ENCODE data around the gene FBXO38. TPM values are rescaled to one million over a fixed set of nuclear protein-coding genes. Genes with fewer than 3 reads are reported as not detected.

The FBXO38 gene
- total RNA-seq, 1 donor from 2014 or later, result 51.7 TPM

GRCh38 chr5:148471379-148471778 lies 87.6 kb downstream of the FBXO38 start:
- intact Hi-C loops (cut with micrococcal nuclease), result no loop called here

- intact Hi-C loops (cut with micrococcal nuclease), result no loop called here
Measured at GRCh38 chr5:148474025-148474511, 90.3 kb downstream of the FBXO38 start.

- intact Hi-C loops (cut with micrococcal nuclease), result no loop called here
Measured at GRCh38 chr5:148476302-148476701, 92.5 kb downstream of the FBXO38 start.

- intact Hi-C loops (cut with micrococcal nuclease), result no loop called here
Measured at GRCh38 chr5:148477429-148477828, 93.7 kb downstream of the FBXO38 start.

- intact Hi-C loops (cut with micrococcal nuclease), result loop anchor here (2.0 to 10.0 kb wide), 2 partner anchors 37 to 187 kb away; no protein-coding TSS in a partner anchor
Measured at GRCh38 chr5:148482196-148482595, 98.4 kb downstream of the FBXO38 start.

- intact Hi-C loops (cut with micrococcal nuclease), result loop anchor here (1.0 to 10.0 kb wide), 5 partner anchors 38 to 534 kb away; no protein-coding TSS in a partner anchor
Measured at GRCh38 chr5:148482697-148483462, 99.1 kb downstream of the FBXO38 start.

- intact Hi-C loops (cut with micrococcal nuclease), result loop anchor here (1.0 to 10.0 kb wide), 5 partner anchors 39 to 534 kb away; no protein-coding TSS in a partner anchor
Measured at GRCh38 chr5:148483750-148484149, 100.0 kb downstream of the FBXO38 start.

GRCh38 chr5:148484651-148485050 lies 100.9 kb downstream of the FBXO38 start:
- intact Hi-C loops (cut with micrococcal nuclease), result loop anchor here (10.0 kb wide), 1 partner anchor 190 kb away; no protein-coding TSS in a partner anchor

- intact Hi-C loops (cut with micrococcal nuclease), result loop anchor here (10.0 kb wide), 1 partner anchor 192 kb away; no protein-coding TSS in a partner anchor
Measured at GRCh38 chr5:148486456-148486855, 102.7 kb downstream of the FBXO38 start.

- intact Hi-C loops (cut with micrococcal nuclease), result loop anchor here (10.0 kb wide), 1 partner anchor 194 kb away; no protein-coding TSS in a partner anchor
Measured at GRCh38 chr5:148488757-148489156, 105.0 kb downstream of the FBXO38 start.

GRCh38 chr5:148491015-148491792 lies 107.4 kb downstream of the FBXO38 start:
- intact Hi-C loops (cut with micrococcal nuclease), result no loop called here

- intact Hi-C loops (cut with micrococcal nuclease), result no loop called here
Measured at GRCh38 chr5:148491793-148492184, 108.0 kb downstream of the FBXO38 start.

- intact Hi-C loops (cut with micrococcal nuclease), result no loop called here
Measured at GRCh38 chr5:148492351-148492750, 108.6 kb downstream of the FBXO38 start.

Other genes with a start within 250 kb of the FBXO38 start
- not detected in 2 replicates for gene SPINK14, start 215.4 kb upstream of the FBXO38 start, total RNA-seq
- gene SPINK6, start 180.9 kb upstream of the FBXO38 start, total RNA-seq, result not detected in 2 replicates
- not detected in 2 replicates for gene MARCOL, start 145.4 kb upstream of the FBXO38 start, total RNA-seq
- not detected in 2 replicates for gene SPINK13, start 115.2 kb upstream of the FBXO38 start, total RNA-seq
- gene SPINK7, start 71.5 kb upstream of the FBXO38 start, total RNA-seq, result not detected in 2 replicates
- gene SPINK9, start 48.4 kb upstream of the FBXO38 start, total RNA-seq, result not detected in 2 replicates